Neuronal stem cell (in vitro differentiated cells): Measurements from ENCODE around the gene HUS1B.

Source experiments
- DNase-seq: peaks from one replicate; pipeline ENCODE4 v3.0.0-alpha.2; 2013; ENCODE audit warnings: low spot score
- H2AFZ ChIP-seq: one replicate; pipeline ENCODE4 v1.6.1; 2013; ENCODE audit warnings: mild to moderate bottlenecking, low read length, inconsistent platforms
- H2AK5ac ChIP-seq: 2 replicates; pipeline ENCODE4 v1.6.1; 2013; ENCODE audit warnings: low read depth, mild to moderate bottlenecking, inconsistent platforms, low read length, moderate library complexity, mixed read lengths
- H2BK120ac ChIP-seq: 2 replicates; pipeline ENCODE4 v1.6.1; 2013; ENCODE audit warnings: low read depth, mild to moderate bottlenecking, inconsistent platforms, low read length, moderate library complexity, mixed read lengths
- H2BK12ac ChIP-seq: one replicate; pipeline ENCODE4 v1.6.1; 2013; ENCODE audit warnings: low read length, inconsistent platforms
- H2BK15ac ChIP-seq: 2 replicates; pipeline ENCODE4 v1.6.1; 2013; ENCODE audit warnings: mild to moderate bottlenecking, low read length, inconsistent platforms, mixed read lengths
- H2BK5ac ChIP-seq: one replicate; pipeline ENCODE4 v1.6.1; 2013; ENCODE audit warnings: inconsistent platforms, mild to moderate bottlenecking, low read length, moderate library complexity
- H3K14ac ChIP-seq: one replicate; pipeline ENCODE4 v1.6.1; 2013; ENCODE audit warnings: low read length, inconsistent platforms
- H3K18ac ChIP-seq: 2 replicates; pipeline ENCODE4 v1.6.1; 2013; ENCODE audit warnings: low read length, inconsistent platforms
- H3K23ac ChIP-seq: 2 replicates; pipeline ENCODE4 v1.6.1; 2013; ENCODE audit warnings: low read depth, mild to moderate bottlenecking, mixed read lengths, low read length, inconsistent platforms; ENCODE audit not compliant: poor library complexity
- H3K27ac ChIP-seq: replicated peaks from 3 replicates; pipeline ENCODE4 v1.5.1; 2013; ENCODE audit warnings: low read length, inconsistent platforms
- H3K27me3 ChIP-seq, 3 experiments: 2 replicates each; pipeline ENCODE4 v1.6.1; 2013; ENCODE audit warnings: low read length in 3 of 3, mild to moderate bottlenecking in 2 of 3, inconsistent platforms in 1 of 3, low read depth in 1 of 3, mixed read lengths in 1 of 3, moderate library complexity in 1 of 3; ENCODE audit not compliant: control insufficient read depth in 3 of 3, insufficient read depth in 3 of 3
- H3K36me3 ChIP-seq, 2 donors: replicated peaks in 1 of 2; 2 replicates each; pipeline ENCODE4 v1.6.1; 2013; ENCODE audit warnings: low read length in 2 of 2; ENCODE audit not compliant: control insufficient read depth in 2 of 2, insufficient read depth in 2 of 2
- H3K4ac ChIP-seq: 2 replicates; pipeline ENCODE4 v1.6.1; 2013; ENCODE audit warnings: inconsistent platforms, mild to moderate bottlenecking, low read length, moderate library complexity
- H3K4me1 ChIP-seq, 2 donors: 1 replicate in 1 of 2; 2 replicates in 1 of 2; pipeline ENCODE4 v1.6.1; 2013; ENCODE audit warnings: low read length in 2 of 2, low read depth in 1 of 2; ENCODE audit not compliant: control insufficient read depth in 2 of 2, insufficient read depth in 1 of 2
- H3K4me2 ChIP-seq: one replicate; pipeline ENCODE4 v1.6.1; 2013; ENCODE audit warnings: mild to moderate bottlenecking, low read length, inconsistent platforms; ENCODE audit not compliant: insufficient read depth, poor library complexity, severe bottlenecking
- H3K4me3 ChIP-seq, 2 donors: 2 replicates each; pipeline ENCODE4 v1.5.1; 2013; ENCODE audit warnings: low read length in 2 of 2, mild to moderate bottlenecking in 2 of 2, inconsistent platforms in 1 of 2, moderate library complexity in 1 of 2
- H3K79me1 ChIP-seq: one replicate; pipeline ENCODE4 v1.6.1; 2013; ENCODE audit warnings: low read depth, mild to moderate bottlenecking, inconsistent platforms, low read length, moderate library complexity
- H3K9ac ChIP-seq: one replicate; pipeline ENCODE4 v1.6.1; 2013; ENCODE audit warnings: mild to moderate bottlenecking, low read depth, low read length, inconsistent platforms; ENCODE audit not compliant: poor library complexity
- H3K9me3 ChIP-seq, 2 donors: replicated peaks in 1 of 2; 2 replicates each; pipeline versions ENCODE3 to v1.6.1; 2013; ENCODE audit warnings: low read length in 2 of 2, mild to moderate bottlenecking in 2 of 2, inconsistent platforms in 1 of 2, low read depth in 1 of 2, mixed read lengths in 1 of 2, moderate library complexity in 1 of 2; ENCODE audit not compliant: control insufficient read depth in 2 of 2, insufficient read depth in 1 of 2
- H4K8ac ChIP-seq: one replicate; pipeline ENCODE4 v1.6.1; 2013; ENCODE audit warnings: low read depth, mild to moderate bottlenecking, inconsistent platforms, low read length, moderate library complexity
- H4K91ac ChIP-seq: one replicate; pipeline ENCODE4 v1.6.1; 2013; ENCODE audit warnings: low read length, low read depth, mild to moderate bottlenecking, inconsistent platforms; ENCODE audit not compliant: poor library complexity
- WGBS, 2 donors: extraction: QIAGEN DNeasy Blood & Tissue Kit; methylation state at CpG; one replicate each; pipeline ENCODE4 v1.1.7; 2013; ENCODE audit warnings: missing lambda C conversion rate in 2 of 2, mixed read lengths in 1 of 2; ENCODE audit not compliant: insufficient read length in 2 of 2, insufficient replicate concordance in 1 of 2; ENCODE audit errors: extremely low coverage in 2 of 2; 5-methylcytosine and 5-hydroxymethylcytosine counted together

The HUS1B gene

DNA sequence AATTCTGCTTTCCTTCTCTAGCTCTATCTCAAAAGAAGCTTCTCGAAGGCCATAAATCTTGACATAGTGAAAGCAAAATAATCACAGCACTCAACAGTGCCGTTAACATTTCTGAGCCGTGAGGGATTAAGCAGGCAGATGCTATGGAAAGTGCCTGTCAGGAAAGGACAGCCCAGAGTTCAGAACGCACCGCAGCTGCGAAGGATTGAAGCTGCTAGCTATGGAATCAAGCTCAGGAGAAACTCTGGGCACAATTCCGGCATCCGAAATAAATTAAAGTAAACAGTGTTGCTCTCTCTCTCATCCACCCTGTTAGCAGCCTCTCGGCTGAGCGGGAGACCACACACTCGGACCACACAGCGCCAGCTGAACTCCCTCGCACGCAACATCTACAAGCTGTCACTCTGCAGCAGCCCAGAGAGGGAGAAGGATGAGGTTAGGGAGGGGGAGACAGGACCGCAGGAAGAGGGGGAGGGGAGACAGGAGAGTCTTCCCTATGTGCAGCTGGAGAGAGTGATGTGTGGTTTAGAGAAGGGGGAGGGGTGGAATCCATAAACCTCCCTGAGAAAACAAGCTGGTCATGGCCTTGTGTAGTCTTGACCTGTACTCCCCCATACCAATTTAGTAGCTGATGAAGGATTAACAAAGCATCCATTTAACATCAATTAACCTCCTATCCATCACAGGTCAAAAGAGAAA, 27.0 kb upstream of the HUS1B start:
- Histone ChIP-seq H3K4me1 (peaks cover 16 to 17% of the 10 kb centered on the region in 2 donors), H3K23ac (no peak overlapping the region), H4K8ac (no peak overlapping the region), H3K4ac (no peak overlapping the region), H4K91ac (no peak overlapping the region), H3K9ac (no peak overlapping the region), H3K18ac (no peak overlapping the region), H3K4me2 (peak overlapping the region; percentile 75), H2AK5ac (no peak overlapping the region), H3K9me3 (no peaks in the 10 kb centered on the region), H3K36me3 (peaks cover 5 to 12% of the 10 kb centered on the region in 2 donors), H2BK5ac (no peak overlapping the region), H2BK15ac (no peak overlapping the region), H2BK120ac (no peak overlapping the region), H3K14ac (no peak overlapping the region), H2BK12ac (no peak overlapping the region), H2AFZ (peak overlapping the region; percentile 5), H3K79me1 (no peaks in the 10 kb centered on the region), H3K27ac (no peak overlapping the region), H3K4me3 (peak overlapping the region in 1 of 2 donors; percentile 40), H3K27me3 (no peaks in the 10 kb centered on the region)
- peak; percentile 56 for DNase-seq
- WGBS, 2 donors, result no CpG with 5 or more reads among the region's 15 CpGs

DNA sequence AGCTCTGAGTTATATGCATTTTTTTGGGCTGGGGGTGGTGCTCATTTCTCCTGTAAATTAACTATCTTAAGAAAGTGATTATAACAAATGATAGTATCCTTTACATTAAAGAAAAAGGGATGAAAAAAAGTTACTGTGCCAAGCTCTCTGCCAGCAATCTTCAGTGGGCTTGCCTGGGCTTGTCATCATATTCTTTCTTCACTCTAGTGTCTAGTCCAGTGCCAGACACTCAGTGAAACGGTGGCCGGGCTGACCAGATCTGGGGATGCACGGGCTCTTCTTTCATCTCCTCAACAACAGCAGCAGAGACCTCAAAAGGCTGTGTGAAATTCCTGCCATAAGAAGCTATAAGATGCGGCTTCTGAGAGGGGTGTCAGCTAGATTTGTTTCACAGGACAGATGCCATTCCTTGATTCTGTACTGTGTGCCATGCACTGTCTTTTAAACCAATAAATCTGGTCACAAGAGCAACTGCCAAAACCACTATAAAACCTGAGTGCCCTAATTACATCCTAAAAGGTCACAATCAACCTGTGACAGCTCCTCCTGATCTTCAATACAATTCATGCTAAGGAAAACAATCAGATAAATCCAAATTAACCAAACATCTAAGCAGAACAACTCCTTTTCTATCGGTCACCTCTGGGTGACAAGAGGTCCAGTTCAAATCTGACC, 23.9 kb upstream of the HUS1B start:
- Histone ChIP-seq H3K36me3 (peaks cover 0 to 1% of the 10 kb centered on the region in 2 donors), H4K8ac (no peak overlapping the region), H3K4me3 (no peak overlapping the region), H3K9me3 (peaks cover 0 to 8% of the 10 kb centered on the region in 2 donors), H2AFZ (no peak overlapping the region), H3K14ac (no peak overlapping the region), H2AK5ac (no peak overlapping the region), H2BK15ac (no peak overlapping the region), H3K27me3 (no peaks in the 10 kb centered on the region), H3K4me1 (peaks cover 16 to 17% of the 10 kb centered on the region in 2 donors), H3K27ac (no peak overlapping the region), H3K4me2 (no peak overlapping the region), H2BK120ac (no peak overlapping the region), H2BK5ac (no peak overlapping the region), H4K91ac (no peak overlapping the region), H3K23ac (no peak overlapping the region), H3K9ac (no peak overlapping the region), H3K18ac (no peak overlapping the region), H3K79me1 (no peaks in the 10 kb centered on the region), H3K4ac (no peak overlapping the region), H2BK12ac (no peak overlapping the region)
- WGBS, 2 donors, result no CpG with 5 or more reads among the region's 5 CpGs
- DNase-seq, result no peak

GRCh38 chr6:680251-680650, 23.4 kb upstream of the HUS1B start:
- H3K36me3 ChIP-seq, result peaks cover 0 to 1% of the 10 kb centered on the region in 2 donors
- H3K79me1 ChIP-seq, result no peaks in the 10 kb centered on the region
- no peaks in the 10 kb centered on the region for H3K27me3 ChIP-seq
- peaks cover 0 to 8% of the 10 kb centered on the region in 2 donors for H3K9me3 ChIP-seq
- no peak overlapping the region for H3K23ac ChIP-seq
- no CpG with 5 or more reads among the region's 2 CpGs for whole genome bisulfite sequencing, 2 donors
- H3K4ac ChIP-seq, result no peak overlapping the region
- H3K4me2 ChIP-seq, result no peak overlapping the region
- H3K4me3 ChIP-seq, result no peak overlapping the region
- H2AFZ ChIP-seq, result no peak overlapping the region
- H3K4me1 ChIP-seq, result peaks cover 16 to 17% of the 10 kb centered on the region in 2 donors
- H4K91ac ChIP-seq, result no peak overlapping the region
- no peak overlapping the region for H4K8ac ChIP-seq
- H2BK120ac ChIP-seq, result no peak overlapping the region
- no peak overlapping the region for H2BK5ac ChIP-seq
- no peak overlapping the region for H2AK5ac ChIP-seq
- H3K27ac ChIP-seq, result no peak overlapping the region
- H2BK15ac ChIP-seq, result no peak overlapping the region
- H2BK12ac ChIP-seq, result no peak overlapping the region
- H3K14ac ChIP-seq, result no peak overlapping the region
- no peak for DNase-seq
- H3K18ac ChIP-seq, result no peak overlapping the region
- H3K9ac ChIP-seq, result no peak overlapping the region

GRCh38 chr6:679282-679681, 22.4 kb upstream of the HUS1B start:
- Histone ChIP-seq H3K14ac (no peak overlapping the region), H3K18ac (no peak overlapping the region), H3K79me1 (no peaks in the 10 kb centered on the region), H4K91ac (no peak overlapping the region), H3K9ac (no peak overlapping the region), H2BK12ac (no peak overlapping the region), H3K9me3 (peaks cover 0 to 8% of the 10 kb centered on the region in 2 donors), H3K4me2 (no peak overlapping the region), H3K27ac (no peak overlapping the region), H3K4me1 (peaks cover 16 to 17% of the 10 kb centered on the region in 2 donors), H3K27me3 (no peaks in the 10 kb centered on the region), H2AK5ac (no peak overlapping the region), H2BK5ac (no peak overlapping the region), H3K36me3 (peaks cover 0 to 1% of the 10 kb centered on the region in 2 donors), H3K4ac (no peak overlapping the region), H2AFZ (no peak overlapping the region), H3K23ac (no peak overlapping the region), H2BK15ac (no peak overlapping the region), H4K8ac (no peak overlapping the region), H2BK120ac (no peak overlapping the region), H3K4me3 (no peak overlapping the region)
- WGBS, 2 donors, result no CpG with 5 or more reads among the region's 9 CpGs
- no peak for DNase-seq
